Neural progenitor cell (in vitro differentiated cells): Measurements from ENCODE around the gene MAP2K5. TPM values are rescaled to one million over a fixed set of nuclear protein-coding genes. Genes with fewer than 3 reads are reported as not detected.

Experiments used
- DNase-seq: peaks from one replicate; pipeline ENCODE4 v3.0.0-alpha.2; 2016; ENCODE audit warnings: low spot score
- H2AFZ ChIP-seq: fragments of 200-600 bp; sonication (generic); replicated peaks from 2 replicates; pipeline ENCODE4 v1.6.1; 2016; ENCODE audit warnings: antibody characterized with exemption
- H3F3A ChIP-seq: fragments of 200-600 bp; sonication (generic); 2 replicates; pipeline ENCODE4 v1.6.1; 2016; ENCODE audit warnings: antibody characterized with exemption, low read depth
- H3K27ac ChIP-seq: fragments of 200-600 bp; sonication (generic); 2 replicates; pipeline ENCODE4 v1.5.1; 2016; ENCODE audit warnings: mild to moderate bottlenecking
- H3K27me3 ChIP-seq: fragments of 200-600 bp; sonication (generic); 2 replicates; pipeline ENCODE4 v1.6.1; 2016; ENCODE audit warnings: mild to moderate bottlenecking, moderate library complexity
- H3K36me3 ChIP-seq: fragments of 200-600 bp; sonication (generic); 2 replicates; pipeline ENCODE4 v1.5.1; 2016
- H3K4me1 ChIP-seq: fragments of 200-600 bp; sonication (generic); 2 replicates; pipeline ENCODE4 v1.6.1; 2016; ENCODE audit warnings: mixed run types
- H3K4me2 ChIP-seq: fragments of 200-600 bp; sonication (generic); 2 replicates; pipeline ENCODE4 v1.6.1; 2016
- H3K4me3 ChIP-seq: fragments of 200-600 bp; sonication (generic); 2 replicates; pipeline ENCODE4 v1.5.1; 2016
- H3K79me2 ChIP-seq: fragments of 200-600 bp; sonication (generic); 2 replicates; pipeline ENCODE4 v1.6.1; 2016; ENCODE audit warnings: low read depth
- H3K9ac ChIP-seq: fragments of 200-600 bp; sonication (generic); 2 replicates; pipeline ENCODE4 v1.6.1; 2016
- H3K9me3 ChIP-seq: fragments of 200-600 bp; sonication (generic); 2 replicates; pipeline ENCODE4 v1.5.1; 2016; ENCODE audit warnings: low read depth
- H4K20me1 ChIP-seq: fragments of 200-600 bp; sonication (generic); 2 replicates; pipeline ENCODE4 v1.6.1; 2016; ENCODE audit warnings: low read depth
- H3K27ac Mint-ChIP-seq: 3 replicates; pipeline ENCODE4 v1.8.0; 2021; ENCODE audit warnings: mixed read lengths
- H3K27me3 Mint-ChIP-seq: 2 replicates; pipeline ENCODE4 v1.8.0; 2022; ENCODE audit warnings: low read depth, mild to moderate bottlenecking, inconsistent platforms, moderate library complexity, mixed read lengths; ENCODE audit not compliant: insufficient read depth
- H3K36me3 Mint-ChIP-seq: 3 replicates; pipeline ENCODE4 v1.8.0; 2021; ENCODE audit warnings: mixed read lengths
- H3K4me1 Mint-ChIP-seq: 3 replicates; pipeline ENCODE4 v1.8.0; 2021; ENCODE audit warnings: mixed read lengths
- H3K4me3 Mint-ChIP-seq: 3 replicates; pipeline ENCODE4 v1.8.0; 2021; ENCODE audit warnings: mild to moderate bottlenecking, moderate library complexity, mixed read lengths
- H3K9me3 Mint-ChIP-seq: 3 replicates; pipeline ENCODE4 v1.8.0; 2020; ENCODE audit warnings: mixed read lengths
- EZH2 ChIP-seq: fragments of 200-600 bp; sonication (generic); IDR thresholded peaks from 2 replicates; pipeline ENCODE4 v1.6.1; 2017; ENCODE audit warnings: antibody characterized with exemption, mild to moderate bottlenecking, moderate library complexity
- EZH2phosphoT487 ChIP-seq: fragments of 200-600 bp; sonication (generic); IDR thresholded peaks from 2 replicates; pipeline ENCODE4 v1.6.1; 2017; ENCODE audit warnings: antibody characterized with exemption
- total RNA-seq: library from RNA; depleted of rRNA; stranded (reverse); fragments of >200 nt; gene quantifications from 2 replicates; pipeline ENCODE4 v1.2.3, GENCODE V29; 2015; ENCODE audit warnings: low replicate concordance
- TF ChIP-seq, protein P1 (sequence below): fragments of 200-600 bp; sonication (generic); IDR thresholded peaks from 2 replicates; pipeline ENCODE4 v1.5.1; 2017; ENCODE audit warnings: antibody characterized with exemption, mild to moderate bottlenecking

MAP2K5 gene
- total RNA-seq, 1 donor from 2014 or later = 17.2 TPM

GRCh38 chr15:67720556-67721175 lies 178.2 kb downstream of the MAP2K5 start:
- Histone ChIP-seq H3K9me3 (no peaks in the 10 kb centered on the region), H3K79me2 (no peaks in the 10 kb centered on the region), H3K36me3 (no peaks in the 10 kb centered on the region), H3K9ac (no peak overlapping the region), H3K27me3 (no peaks in the 10 kb centered on the region), H3K27ac (no peak overlapping the region), H3K4me3 (no peak overlapping the region), H3F3A (peaks cover 7% of the 10 kb centered on the region), H3K4me1 (peaks cover 24% of the 10 kb centered on the region), H2AFZ (no peak overlapping the region), H4K20me1 (no peaks in the 10 kb centered on the region), H3K4me2 (no peak overlapping the region)
- no peak overlapping the region for H3K4me3 Mint-ChIP-seq
- H3K27ac Mint-ChIP-seq = no peak overlapping the region
- H3K4me1 Mint-ChIP-seq = peaks cover 26% of the 10 kb centered on the region
- no peaks in the 10 kb centered on the region for H3K27me3 Mint-ChIP-seq
- no peaks in the 10 kb centered on the region for H3K36me3 Mint-ChIP-seq
- no peaks in the 10 kb centered on the region for H3K9me3 Mint-ChIP-seq
- no peak for DNase-seq
- TF ChIP-seq EZH2phosphoT487 (no peak), EZH2 (no peak)
- TF ChIP-seq, protein P1, sequence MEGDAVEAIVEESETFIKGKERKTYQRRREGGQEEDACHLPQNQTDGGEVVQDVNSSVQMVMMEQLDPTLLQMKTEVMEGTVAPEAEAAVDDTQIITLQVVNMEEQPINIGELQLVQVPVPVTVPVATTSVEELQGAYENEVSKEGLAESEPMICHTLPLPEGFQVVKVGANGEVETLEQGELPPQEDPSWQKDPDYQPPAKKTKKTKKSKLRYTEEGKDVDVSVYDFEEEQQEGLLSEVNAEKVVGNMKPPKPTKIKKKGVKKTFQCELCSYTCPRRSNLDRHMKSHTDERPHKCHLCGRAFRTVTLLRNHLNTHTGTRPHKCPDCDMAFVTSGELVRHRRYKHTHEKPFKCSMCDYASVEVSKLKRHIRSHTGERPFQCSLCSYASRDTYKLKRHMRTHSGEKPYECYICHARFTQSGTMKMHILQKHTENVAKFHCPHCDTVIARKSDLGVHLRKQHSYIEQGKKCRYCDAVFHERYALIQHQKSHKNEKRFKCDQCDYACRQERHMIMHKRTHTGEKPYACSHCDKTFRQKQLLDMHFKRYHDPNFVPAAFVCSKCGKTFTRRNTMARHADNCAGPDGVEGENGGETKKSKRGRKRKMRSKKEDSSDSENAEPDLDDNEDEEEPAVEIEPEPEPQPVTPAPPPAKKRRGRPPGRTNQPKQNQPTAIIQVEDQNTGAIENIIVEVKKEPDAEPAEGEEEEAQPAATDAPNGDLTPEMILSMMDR = no peak

GRCh38 chr15:67722030-67722817 lies 179.7 kb downstream of the MAP2K5 start:
- Histone ChIP-seq H3K27ac (no peak overlapping the region), H4K20me1 (no peaks in the 10 kb centered on the region), H3K79me2 (no peaks in the 10 kb centered on the region), H2AFZ (no peak overlapping the region), H3K9me3 (no peaks in the 10 kb centered on the region), H3K4me2 (no peak overlapping the region), H3K27me3 (no peaks in the 10 kb centered on the region), H3K4me1 (peaks cover 24% of the 10 kb centered on the region), H3K36me3 (no peaks in the 10 kb centered on the region), H3F3A (peaks cover 7% of the 10 kb centered on the region), H3K9ac (no peak overlapping the region), H3K4me3 (no peak overlapping the region)
- no peaks in the 10 kb centered on the region for H3K27me3 Mint-ChIP-seq
- peak; percentile 8 for DNase-seq
- no peak overlapping the region for H3K27ac Mint-ChIP-seq
- H3K36me3 Mint-ChIP-seq = no peaks in the 10 kb centered on the region
- H3K9me3 Mint-ChIP-seq = no peaks in the 10 kb centered on the region
- H3K4me1 Mint-ChIP-seq = peaks cover 20% of the 10 kb centered on the region
- no peak overlapping the region for H3K4me3 Mint-ChIP-seq
- TF ChIP-seq EZH2 (no peak), EZH2phosphoT487 (peak; percentile 56)

GRCh38 chr15:67723294-67724024 lies 181.0 kb downstream of the MAP2K5 start:
- no peaks in the 10 kb centered on the region for H3K36me3 ChIP-seq
- H3K27me3 Mint-ChIP-seq = no peaks in the 10 kb centered on the region
- peaks cover 20% of the 10 kb centered on the region for H3K4me1 Mint-ChIP-seq
- TF ChIP-seq, protein P1 = no peak
- no peak for TF ChIP-seq EZH2phosphoT487
- no peak for TF ChIP-seq EZH2
- no peaks in the 10 kb centered on the region for H3K36me3 Mint-ChIP-seq
- H3K27ac Mint-ChIP-seq = no peak overlapping the region
- peaks cover 7% of the 10 kb centered on the region for H3F3A ChIP-seq
- no peak overlapping the region for H3K4me3 Mint-ChIP-seq
- no peak overlapping the region for H3K4me3 ChIP-seq
- H2AFZ ChIP-seq = no peak overlapping the region
- DNase-seq = no peak
- H3K4me2 ChIP-seq = no peak overlapping the region
- H3K27me3 ChIP-seq = no peaks in the 10 kb centered on the region
- no peaks in the 10 kb centered on the region for H4K20me1 ChIP-seq
- H3K9ac ChIP-seq = no peak overlapping the region
- H3K27ac ChIP-seq = no peak overlapping the region
- H3K79me2 ChIP-seq = no peaks in the 10 kb centered on the region
- H3K9me3 Mint-ChIP-seq = no peaks in the 10 kb centered on the region
- peaks cover 24% of the 10 kb centered on the region for H3K4me1 ChIP-seq
- H3K9me3 ChIP-seq = no peaks in the 10 kb centered on the region
